Retina (tissue), 1 donor: ENCODE data around the gene PCED1B.
"Not testable (repeated sequence)": the region's sequence is repeated elsewhere in the genome, so short reads cannot be mapped to it uniquely, and the experiment has no call there.

Source experiments
- DNase-seq: peaks from one replicate; pipeline ENCODE4 v3.0.0-alpha.2; 2016

The PCED1B gene

DNA sequence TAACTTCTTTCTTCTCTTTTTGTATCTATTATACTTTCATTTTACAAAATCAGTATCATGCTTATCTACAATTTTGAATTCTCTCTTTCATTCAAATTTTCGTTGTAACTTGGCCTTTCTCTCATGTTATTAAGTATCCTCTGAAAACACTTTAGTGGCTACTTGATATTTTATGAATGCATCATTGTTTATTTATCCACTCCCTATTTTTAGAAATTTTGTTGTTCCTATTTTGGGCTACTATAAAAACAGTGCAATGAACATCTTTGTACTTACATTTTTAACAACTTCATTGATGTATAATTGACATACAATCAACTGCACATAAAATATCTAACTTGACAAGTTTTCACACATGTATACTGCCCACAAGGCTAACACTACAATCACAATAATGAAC lies 44.3 kb downstream of the PCED1B start:
- DNase-seq = no peak

- DNase-seq = no peak
Measured at GRCh38 chr12:47124451-47124850, 45.0 kb downstream of the PCED1B start.

- no peak for DNase-seq
Measured at GRCh38 chr12:47126246-47126645, 46.8 kb downstream of the PCED1B start.

GRCh38 chr12:47131011-47131410 lies 51.6 kb downstream of the PCED1B start:
- no peak for DNase-seq

- no peak for DNase-seq
Measured at GRCh38 chr12:47134005-47134404, 54.6 kb downstream of the PCED1B start.

DNA sequence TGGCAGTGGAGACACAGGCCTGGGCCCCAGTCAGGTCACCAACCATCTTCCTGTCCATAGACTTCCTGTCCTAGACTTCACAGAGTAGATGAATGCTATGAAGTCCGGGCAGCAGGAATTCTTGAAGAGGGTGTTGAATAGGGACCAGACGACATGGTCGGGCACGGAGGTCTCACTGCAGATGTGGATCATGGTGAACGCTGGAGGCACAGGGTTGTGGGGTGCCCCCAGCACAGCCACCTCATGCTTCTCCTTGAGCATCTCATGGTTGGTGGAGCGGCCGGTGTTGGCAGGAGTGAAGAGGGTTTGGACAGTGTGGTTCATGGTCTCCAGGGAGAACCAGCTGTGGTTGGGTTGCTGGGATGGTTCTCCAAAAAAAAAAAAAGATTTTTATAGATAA lies 56.2 kb downstream of the PCED1B start:
- no peak for DNase-seq

GRCh38 chr12:47139000-47139681 lies 59.7 kb downstream of the PCED1B start:
- no peak for DNase-seq

- no peak for DNase-seq
Measured at GRCh38 chr12:47141459-47141858, 62.0 kb downstream of the PCED1B start.

DNA sequence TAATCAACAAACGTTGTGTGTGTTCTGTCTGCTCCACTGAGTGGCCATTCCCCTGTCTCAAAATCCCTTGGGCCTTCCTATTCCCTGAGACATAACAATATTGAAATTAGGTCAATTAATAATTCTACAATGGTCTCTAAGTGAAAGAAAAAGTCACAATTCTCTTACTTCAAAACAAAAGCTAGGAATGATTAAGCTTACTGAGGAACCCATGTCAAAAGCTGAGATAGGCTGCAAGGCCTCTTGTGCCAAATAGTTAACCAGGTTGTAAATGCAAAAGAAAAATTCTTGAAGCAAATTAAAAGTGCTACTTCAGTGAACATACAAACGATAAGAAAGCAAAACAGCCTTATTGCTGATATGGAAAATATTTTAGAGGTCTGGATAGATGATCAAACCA lies 65.3 kb downstream of the PCED1B start:
- DNase-seq = no peak

- DNase-seq = no peak
Measured at GRCh38 chr12:47145188-47145587, 65.8 kb downstream of the PCED1B start.

GRCh38 chr12:47147739-47148138 lies 68.3 kb downstream of the PCED1B start:
- DNase-seq = no peak

GRCh38 chr12:47149146-47149545 lies 69.7 kb downstream of the PCED1B start:
- DNase-seq = no peak

- DNase-seq = no peak
Measured at GRCh38 chr12:47152095-47152494, 72.7 kb downstream of the PCED1B start.

GRCh38 chr12:47155457-47156166 lies 76.2 kb downstream of the PCED1B start:
- DNase-seq = peak; percentile 8

DNA sequence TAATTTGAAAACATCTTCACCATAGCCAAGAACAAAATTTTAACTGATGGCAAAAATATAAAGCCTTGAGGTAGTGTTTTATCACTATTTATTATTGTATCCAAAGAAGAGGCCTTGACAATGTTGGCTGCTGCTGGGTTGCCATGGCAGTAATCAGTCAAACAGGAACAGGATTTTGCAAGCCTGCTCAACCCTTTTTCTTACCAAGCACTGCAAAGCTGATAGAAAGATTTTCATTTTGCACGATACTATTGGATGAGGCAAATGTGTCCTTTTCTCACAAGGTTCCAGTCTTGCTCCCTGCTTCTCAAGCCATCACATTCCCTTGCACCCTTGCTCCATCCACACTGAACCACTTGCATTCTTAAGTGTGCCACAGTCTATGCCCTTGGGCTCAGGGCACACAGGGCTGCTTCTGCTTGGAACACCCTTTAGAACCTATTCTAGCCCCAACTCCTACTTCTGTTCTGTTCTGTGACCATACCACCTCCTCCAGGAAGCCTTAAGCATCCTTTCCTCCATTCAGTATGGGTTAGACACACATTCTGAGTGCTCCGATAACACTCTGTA lies 76.8 kb downstream of the PCED1B start:
- DNase-seq = no peak

DNA sequence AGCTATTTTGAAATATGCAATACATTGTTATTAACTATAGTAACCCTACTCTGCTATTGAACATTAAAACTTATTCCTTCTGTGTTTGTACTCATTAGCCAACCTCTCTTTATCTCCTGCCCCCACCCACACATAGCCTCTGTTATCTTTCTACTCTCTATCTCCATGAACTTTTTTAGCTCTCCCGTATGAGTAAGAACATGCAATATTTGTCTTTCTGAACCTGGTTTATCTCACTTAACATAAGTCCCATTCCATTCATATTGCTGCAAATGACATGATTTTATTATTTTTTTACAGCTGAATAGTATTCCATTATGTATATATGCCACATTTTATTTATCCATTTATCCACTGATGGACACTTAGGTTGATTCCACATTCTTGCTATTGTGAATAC lies 79.4 kb downstream of the PCED1B start:
- no peak for DNase-seq

DNA sequence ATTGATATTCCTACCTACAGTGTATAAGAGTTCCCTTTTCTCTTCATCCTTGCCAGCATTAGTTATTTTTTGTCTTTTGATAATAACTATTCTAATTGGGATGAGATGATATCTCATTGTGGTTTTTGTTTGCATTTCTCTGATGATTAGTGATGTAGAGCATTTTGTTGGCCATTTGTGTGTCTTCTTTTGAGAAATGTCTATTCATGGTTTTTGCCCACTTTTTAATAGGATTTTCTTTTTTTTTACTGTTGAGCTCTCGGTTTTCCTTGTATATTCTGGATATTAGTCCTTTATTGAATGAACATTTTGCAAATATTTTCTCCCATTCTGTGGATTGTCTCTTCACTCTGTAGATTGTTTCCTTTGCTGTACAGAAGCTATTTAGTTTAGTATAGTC lies 79.9 kb downstream of the PCED1B start:
- DNase-seq = no peak

DNA sequence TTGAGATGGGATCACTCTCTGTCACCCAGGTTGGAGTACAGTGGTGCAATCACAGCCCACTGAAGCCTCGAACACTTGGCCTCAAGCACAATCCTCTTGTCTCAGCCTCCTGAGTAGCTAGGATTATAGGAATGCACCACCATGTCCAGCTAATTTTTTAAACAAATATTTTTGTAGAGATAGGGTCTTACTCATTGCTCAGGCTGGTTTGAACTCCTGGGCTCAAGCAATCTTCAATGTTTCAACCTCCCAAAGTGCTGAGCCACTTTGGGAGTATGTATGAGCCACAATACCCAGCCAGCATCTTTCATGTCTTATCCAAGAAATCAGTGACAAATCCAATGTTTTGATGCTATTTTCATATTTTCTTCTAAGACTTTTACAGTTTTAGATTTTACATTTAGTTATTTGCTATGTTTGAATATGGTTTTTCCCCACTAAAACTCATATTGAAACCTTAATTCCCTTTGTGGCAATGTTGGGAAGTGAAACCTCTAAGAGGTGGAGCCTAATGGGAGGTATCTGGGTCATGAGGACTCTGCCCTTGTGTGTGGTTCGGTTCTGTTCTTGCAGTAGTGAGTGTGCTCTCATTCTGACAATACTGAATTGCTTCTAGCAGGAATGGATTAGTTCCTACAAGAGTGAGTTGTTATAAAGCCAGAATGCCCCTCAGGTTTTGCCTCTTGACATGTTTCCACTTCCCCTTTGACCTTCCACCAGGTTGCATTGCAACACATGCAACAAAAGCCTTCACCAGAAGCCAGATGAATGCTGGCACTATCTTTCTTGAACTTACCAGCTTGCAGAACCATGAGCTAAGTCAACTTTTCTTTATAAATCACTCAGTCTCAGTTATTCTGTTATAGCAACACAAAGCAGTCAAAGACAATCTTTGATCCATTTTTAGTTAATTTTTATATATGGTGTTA lies 81.2 kb downstream of the PCED1B start:
- no peak for DNase-seq

DNA sequence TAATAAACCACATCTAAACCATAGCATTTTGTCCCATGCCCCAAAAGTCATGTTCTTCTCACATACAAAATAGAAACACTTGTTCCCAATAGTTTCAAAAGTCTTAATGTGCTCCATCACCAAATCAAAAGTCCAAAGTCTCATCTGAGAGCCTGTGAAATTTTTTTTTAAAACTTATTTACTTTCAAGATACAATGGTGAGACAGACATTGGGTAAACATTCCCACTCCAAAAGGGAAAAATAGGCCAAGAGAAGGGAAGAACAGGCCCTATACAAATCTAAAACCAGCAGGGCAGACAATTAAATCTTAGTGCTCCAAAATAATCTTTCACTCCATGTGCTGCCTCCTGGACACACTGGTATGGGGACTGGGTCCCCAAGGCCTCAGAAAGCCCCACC lies 84.7 kb downstream of the PCED1B start:
- DNase-seq = no peak

- no peak for DNase-seq
Measured at GRCh38 chr12:47164724-47165439, 85.5 kb downstream of the PCED1B start.

DNA sequence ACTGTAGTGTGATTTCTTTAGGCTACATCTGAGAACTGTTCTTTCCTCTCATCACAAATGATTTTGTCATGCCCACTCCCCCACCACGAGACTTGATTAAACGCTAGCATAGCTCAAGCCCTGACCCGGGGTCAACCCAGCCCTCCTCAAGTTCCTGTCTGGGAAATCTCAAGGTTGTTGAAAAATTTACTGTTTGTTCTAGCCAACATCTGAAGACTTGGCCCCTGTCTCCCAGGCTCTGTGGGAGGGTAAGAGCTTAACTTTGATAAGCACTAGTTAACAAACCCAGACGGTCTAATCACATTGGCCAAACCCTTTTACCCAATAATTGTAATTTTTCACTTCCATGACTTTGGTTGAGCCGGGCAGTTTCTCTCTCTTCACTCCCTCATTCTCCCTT lies 86.5 kb downstream of the PCED1B start:
- no peak for DNase-seq

GRCh38 chr12:47166365-47166764 lies 86.9 kb downstream of the PCED1B start:
- DNase-seq = no peak

GRCh38 chr12:47170281-47170680 lies 90.9 kb downstream of the PCED1B start:
- DNase-seq = not testable (repeated sequence)
